Hematopoietic multipotent progenitor cell treated with erythropoietin and hydrocortisone succinate and interleukin-3 and kit ligand, for 15 days (in vitro differentiated cells): ENCODE results near the gene ME2.
"Not testable (repeated sequence)": the region's sequence is repeated elsewhere in the genome, so short reads cannot be mapped to it uniquely, and the experiment has no call there.

Experiments
- DNase-seq: peaks from one replicate; pipeline ENCODE4 v3.0.0-alpha.2; 2015; ENCODE audit warnings: low spot score

Gene ME2

DNA sequence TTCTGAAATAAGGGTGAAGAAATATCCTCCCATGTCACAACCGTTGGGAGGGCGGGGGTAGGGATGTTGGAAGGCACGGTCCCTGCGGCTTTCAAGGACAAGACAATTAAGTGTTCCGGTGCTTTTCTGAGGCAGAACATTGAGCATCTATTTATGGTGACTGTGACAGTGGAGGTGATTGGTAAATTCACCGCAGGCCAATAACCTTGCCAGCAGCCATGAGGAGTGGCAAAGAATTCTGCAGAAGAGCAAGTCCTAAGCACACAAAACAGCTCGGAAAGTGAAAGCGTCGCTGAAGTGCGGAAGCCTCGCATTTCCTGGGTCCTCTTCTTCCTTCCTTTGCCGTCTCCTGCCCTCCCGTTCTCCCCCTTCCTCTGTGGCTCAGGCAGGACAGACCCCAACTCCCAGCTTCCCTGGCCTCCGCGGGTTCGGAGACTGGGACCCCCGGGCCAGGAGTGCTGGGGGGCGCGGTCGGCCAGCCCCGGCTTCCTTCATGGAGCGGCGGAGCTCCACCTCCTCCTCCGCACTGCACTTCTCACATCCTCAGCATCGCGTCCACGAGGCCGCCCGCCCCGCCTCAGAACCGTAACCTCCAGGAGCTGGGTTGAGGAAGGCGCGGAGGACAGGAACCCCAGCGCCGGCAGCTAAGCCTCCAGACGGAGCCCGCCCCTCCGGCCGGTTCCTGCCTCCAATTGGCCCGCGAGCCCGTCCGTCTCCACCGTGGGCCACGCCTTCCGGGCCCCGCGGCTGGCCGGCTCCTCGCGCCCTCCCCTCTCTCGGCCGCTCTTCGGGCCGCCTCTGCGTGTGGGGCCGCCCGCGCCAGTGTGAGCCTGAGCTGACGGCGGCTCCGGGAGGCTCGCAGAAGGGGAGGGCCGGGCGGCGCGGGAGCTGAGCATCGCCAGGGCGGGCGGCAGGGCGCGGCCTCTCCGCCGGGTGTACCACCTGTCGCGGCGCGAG is at the start of gene ME2:
TSS of gene ME2 (plus strand) at position 774 of the 957 bp plus-strand sequence. CDS start 16,703 bp downstream, outside the sequence.
- DNase-seq, result peak; percentile 89

DNA sequence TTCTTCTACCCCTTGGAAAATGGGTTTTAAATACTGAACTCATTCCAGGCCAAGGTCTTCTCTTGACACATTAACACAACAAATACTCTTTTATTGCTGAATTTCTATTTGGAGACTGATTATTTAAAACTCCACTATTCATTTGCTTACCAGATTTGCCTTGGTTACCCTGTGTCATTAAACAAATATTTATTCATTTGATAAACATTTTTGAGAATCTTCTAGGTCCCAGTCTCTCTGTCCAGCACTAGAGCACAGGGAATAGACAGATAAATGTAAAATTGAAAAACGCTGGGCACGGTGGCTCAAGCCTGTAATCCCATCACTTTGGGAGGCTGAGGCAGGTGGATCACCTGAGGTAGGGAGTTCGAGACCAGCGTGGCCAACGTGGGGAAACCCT is 49.3 kb upstream of the ME2 start:
- DNase-seq, result no peak

DNA sequence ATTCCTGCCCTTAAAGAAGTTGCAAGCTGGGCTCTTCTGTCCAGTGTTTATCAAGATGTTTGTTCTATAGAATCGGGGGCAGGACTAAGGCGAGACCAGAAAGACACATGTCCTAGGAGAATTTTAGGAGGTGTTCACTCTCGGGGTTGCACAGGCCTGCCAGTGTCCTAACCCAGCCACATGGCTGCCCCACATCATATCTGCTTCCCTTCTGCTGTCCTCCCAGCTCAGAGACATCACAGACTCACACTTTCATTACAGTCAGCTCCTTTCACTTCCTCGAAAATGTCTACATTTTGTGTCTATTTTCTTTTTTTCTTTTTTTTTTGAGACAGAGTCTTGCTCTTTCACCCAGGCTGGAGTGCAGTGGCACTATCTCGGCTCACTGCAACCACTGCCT is 48.4 kb upstream of the ME2 start:
- no peak for DNase-seq

DNA sequence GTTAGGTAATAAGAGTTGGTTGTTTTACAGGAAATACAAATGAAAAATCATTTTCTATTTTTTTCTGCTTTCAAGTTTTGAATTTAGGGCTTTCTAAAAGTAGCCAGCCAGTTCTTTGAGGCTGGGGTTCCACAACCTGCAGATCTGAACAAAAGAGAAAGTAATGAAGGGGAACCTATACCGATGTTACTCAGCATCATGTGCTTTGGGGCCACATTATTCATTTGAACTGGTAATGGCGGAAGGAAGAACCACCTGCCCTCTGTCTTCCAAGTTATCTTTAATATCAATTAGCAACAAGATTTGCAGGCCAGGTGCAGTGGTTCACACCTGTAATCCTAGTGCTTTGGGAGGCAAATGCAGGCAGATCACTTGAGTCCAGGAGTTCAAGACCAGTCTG is 46.2 kb upstream of the ME2 start:
- DNase-seq, result no peak

DNA sequence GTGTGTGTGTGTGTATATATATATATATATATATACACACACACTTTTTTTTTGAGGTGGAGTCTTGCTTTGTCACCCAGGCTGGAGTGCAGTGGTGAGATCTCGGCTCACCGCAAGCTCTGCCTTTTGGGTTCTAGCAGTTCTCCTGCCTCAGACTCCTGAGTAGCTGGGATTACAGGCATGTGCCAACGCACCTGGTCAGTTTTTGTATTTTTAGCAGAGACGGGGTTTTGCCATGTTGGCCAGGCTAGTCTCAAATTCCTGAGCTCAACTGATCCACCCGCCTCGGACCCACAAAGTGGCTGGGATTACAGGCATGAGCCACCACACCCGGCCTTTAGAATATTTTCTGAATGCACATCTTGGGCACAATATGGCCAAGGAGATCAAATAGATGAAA is 45.4 kb upstream of the ME2 start:
- not testable (repeated sequence) for DNase-seq

DNA sequence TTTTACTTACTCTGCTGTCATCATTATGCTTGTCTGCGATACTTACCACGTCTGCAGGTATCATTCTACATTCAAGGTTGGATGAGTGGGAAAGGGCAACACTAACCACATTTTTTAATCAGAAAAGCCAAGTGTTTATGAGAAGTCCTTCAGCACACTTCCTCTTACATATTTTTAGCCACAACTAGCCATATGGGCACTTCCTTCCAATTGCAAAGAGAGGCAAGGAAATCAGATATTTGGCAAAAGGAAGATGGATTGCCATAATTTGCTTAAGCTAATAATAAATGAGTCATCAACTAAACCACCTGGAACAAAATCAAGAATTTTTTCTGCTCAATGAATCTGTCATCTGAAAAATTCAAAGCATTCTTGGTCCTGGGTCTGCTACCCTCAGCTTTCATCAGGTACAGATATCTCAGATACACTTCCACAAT is 42.4 kb upstream of the ME2 start:
- no peak for DNase-seq

DNA sequence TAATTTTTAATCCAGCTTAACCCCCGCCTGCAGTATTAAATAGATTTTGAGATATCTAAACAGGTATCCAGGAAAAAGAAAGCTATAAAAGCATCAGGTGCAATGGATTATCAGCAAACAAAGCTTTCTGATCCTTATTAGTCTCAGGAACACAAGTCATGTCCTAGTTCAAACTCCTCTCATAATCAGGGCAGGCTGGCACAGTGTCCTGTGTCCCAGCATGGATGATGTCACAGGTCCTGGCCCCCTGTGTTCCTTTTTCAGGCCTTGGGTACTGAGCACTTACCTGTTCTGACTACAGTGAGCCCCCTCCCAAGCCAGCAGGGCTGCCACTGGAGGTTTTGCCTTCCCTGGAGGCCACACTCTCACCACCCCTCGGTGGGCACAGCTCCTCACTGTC is 39.6 kb upstream of the ME2 start:
- DNase-seq, result no peak

DNA sequence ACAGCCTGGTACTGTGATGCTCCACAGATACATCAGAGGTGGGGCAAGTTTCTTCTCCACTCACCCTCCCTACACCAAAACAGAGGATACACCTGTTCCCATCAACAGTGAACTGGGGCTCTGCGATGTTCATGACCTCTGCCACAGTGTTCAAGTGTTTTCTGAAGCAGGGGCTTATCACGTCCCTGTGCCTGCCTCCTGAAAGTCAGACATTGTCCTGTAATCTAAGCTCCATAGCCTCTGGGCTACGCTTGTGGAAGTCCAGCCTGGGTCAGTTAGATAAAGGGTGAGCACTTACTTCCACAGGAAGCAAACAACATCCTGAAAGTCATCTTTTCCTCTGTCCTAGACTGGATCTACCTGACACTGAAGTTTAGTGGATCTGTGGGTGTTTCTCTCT is 38.9 kb upstream of the ME2 start:
- no peak for DNase-seq

DNA sequence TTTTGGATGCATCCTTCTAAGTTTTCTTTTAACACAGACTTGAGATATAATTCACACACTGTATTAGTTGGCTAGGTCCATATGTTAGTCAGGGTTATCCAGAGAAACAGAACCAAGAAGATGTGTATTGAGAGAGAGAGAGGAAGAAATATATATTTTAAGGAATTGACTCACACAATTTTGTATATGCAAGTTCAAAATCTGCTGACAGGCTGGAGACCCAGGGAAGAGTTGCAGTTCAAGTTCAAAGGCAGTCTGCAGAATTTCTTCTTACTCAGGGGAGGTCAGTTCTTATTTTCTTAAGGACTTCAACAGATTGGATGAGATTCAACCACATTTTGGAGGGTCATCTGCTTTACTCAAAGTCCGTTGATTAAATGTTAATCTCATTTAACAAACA is 36.1 kb upstream of the ME2 start:
- DNase-seq, result no peak

DNA sequence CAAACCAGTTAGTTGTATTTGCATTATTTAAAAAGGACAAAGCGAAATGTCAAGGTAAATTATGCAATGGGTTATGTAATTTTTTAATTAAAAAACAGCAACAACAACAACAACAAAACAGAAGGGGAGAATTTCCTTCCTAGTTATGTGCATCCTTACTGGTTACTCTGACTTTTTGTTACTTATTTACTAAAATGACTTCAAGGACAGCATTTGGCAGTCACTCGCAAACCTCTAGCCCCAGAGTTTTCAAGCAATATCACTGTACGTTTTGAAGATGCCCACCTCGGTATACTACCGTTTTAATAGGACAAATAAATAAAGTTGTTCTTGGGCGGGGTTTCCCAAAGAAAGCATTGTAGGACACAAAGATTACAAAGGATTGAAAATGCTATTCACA is 34.4 kb upstream of the ME2 start:
- no peak for DNase-seq

DNA sequence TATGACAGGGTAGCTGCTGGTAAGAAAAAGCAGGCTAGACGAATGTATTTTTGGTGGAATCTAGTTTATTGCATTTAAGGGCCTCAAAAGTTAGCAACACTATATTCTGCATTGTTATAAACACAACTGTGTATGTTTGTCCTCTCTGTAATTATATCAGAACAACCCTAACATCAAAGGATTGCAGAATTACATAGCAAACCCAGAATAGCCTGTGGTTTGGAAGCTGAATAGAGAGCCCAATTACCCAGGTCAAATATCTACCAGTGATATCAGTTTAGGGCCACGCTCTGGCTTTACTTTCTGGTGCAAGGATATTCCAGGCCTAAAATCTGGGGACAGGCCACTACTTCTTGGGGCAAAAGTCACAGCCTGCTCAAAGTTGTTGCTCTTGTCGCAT is 34.0 kb upstream of the ME2 start:
- DNase-seq, result no peak

DNA sequence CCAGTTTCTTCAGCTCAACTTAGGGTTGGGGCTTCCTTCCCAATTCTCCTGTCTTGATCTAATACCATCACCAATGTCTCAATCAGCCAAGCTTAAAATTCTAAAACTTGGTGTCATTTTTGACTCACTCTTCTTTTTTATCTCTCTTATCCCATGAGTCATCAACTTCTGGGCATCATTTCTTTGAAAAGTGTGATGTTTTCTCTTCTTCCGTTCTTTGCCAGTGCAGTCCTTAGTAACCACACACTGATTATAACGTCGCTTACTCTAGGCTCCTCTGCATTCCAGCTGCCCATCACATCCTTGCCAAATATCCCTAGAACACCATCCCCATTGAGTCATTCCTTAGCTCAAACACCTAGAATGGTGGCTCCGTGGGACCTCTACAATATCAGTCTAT is 31.7 kb upstream of the ME2 start:
- DNase-seq, result no peak

DNA sequence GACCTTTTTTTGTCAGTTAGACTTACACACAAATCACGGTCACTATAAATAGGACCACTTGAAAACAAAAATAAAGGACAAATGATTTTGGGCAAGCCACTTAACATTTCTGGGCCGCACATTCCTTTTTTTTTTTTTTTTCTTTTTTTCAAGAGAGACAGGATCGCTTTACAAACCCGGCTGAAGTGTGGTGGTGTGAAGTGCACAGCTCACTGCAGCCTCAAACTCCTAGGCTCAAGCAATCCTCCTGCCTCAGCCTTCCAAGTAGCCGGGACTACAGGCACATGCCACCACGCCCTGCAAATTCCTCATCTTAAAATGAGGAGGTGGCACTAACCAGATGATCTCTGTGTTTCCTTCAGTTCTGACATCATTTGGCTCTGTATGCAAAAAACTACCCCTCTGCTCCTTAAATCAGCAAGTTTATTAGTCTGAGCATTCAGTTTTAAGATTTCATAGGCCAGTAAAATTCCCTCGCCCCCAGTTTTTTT is 30.8 kb upstream of the ME2 start:
- no peak for DNase-seq

DNA sequence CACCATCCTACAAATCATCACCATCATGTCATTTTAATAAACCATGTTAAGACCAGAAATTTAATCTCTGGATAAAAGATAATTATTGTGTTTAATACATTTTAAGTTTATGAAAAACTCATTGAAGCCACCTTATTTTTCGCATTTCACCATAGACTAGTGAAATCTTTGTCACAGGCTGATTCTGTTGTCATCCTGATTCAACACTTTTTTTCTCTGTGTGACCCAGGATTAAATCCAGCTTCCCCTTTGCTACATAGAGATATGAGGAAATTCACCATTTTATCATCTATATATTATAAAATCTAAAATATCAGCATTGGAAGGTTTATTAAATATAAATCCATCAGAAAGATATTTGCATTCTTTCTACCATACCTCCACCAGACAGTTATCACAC is 29.9 kb upstream of the ME2 start:
- no peak for DNase-seq

DNA sequence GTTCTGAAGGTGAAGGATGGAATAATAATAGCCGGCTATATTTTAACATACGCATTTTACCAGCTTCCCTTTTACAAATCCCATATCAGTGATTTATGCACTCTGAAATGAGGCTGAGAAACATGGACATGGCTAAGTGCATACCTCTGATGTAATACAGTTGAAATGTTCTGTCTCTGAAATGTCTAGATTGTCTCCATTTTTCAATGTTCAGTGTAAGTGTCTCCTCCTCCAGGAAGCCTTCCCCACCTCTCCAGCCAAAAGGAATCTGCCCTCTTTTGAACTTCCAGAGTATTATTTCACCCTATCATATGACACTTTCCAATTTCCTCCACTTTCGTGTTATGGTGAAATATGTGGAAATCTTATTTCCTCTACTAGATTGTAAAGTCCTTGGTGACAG is 29.5 kb upstream of the ME2 start:
- DNase-seq, result no peak

DNA sequence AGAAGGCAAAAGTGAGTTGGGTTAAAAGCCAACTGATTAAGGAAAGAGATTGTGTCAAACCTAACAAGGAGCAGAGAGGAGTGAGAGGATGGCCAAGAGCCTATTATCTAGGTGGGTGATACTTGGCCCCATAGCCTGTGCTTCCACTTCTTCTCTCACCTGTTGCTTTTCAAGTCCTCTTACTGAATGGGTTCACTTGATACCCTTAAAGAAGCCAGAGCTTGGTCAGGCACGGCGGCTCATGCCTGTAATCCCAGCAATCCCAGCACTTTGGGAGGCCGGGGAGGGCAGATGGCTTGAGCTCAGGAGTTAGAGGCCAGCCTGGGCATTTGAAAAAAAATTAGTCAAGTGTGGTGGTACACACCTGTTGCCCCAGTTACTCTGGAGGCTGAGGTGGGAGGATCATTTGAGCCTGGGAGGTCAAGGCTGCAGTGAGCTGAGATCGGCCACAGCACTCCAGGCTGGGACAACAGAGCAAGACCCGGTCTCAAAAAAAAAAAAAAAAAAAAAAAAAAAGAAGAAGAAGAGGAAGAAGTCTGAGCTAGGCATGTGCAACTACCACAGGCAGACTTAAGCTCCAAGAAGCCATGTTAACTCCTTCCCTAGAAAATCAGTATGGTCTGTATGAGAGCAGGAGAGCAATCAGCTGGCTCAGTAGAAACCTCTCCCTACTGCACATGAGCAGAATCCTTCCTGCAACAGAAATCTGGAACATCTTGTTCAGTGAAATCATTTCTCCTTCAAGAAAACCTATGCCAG is 28.4 kb upstream of the ME2 start:
- no peak for DNase-seq

DNA sequence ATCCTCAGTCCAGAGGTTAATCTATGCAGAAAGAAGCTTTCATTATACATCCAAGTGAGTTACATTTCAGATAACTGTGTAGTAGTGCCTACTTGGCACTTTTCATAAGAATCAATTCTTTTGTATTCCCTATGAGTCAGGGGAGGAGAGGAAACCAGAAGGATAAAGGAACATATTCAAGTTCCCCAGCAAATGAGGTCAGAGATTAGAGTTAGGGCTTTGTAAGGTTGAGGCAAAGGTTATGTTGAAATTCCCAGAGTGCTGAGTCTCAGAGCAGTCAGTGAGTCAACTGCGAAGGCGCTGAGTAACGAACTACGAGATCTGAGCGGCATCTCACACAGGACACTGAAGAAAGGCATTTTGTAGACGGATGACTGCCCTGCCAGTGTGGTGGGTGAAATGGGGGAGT is 25.1 kb upstream of the ME2 start:
- no peak for DNase-seq

DNA sequence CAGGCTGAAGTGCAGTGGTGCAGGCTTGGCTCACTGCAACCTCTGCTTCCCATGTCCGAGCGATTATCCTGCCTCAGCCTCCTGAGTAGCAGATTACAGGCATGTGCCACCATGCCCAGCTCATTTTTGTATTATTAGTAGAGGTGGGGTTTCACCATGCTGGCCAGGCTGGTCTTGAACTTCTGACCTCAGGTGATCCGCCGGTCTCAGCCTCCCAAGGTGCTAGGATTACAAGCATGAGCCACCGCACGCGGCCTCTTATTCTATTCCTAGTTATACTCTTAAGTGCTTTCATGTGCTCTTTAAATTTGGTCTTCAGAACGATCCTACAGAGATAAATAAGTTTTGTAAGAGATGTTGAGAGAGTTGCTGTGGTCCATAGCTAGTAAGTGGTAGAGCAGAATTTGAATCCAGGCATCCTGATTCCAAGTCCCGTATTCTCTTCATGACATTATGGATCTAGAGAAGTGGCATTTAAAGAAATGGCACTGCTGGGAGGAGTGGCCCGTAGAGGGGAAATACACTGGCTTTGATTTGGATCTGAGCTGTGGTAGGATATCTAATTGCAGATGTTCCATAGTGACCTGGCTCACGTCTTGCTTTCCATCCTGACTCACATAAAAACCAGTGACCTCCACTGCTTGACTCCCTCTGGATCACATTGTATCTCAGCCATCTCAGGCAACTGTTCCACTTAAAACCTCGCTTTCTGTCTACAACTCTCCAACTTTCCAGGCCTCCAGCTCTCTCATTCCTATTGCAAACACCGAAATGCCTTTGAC is 22.8 kb upstream of the ME2 start:
- DNase-seq, result no peak

DNA sequence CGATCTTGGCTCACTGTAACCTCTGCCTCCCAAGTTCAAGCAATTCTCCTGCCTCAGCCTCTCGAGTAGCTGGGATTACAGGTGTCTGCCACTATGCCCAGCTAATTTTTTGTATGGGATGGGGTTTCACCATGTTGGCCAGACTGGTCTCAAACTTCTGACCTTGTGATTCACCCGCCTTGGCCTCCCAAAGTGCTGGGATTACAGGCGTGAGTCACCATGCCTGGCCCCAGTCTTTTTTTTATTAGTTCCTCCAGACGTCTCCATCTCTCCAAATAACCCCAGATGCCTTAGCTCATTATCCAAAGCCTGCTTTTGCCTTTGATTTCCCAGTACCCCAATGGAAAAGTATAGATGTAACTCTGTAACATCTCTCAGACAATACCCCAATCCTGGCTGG is 21.8 kb upstream of the ME2 start:
- DNase-seq, result not testable (repeated sequence)

DNA sequence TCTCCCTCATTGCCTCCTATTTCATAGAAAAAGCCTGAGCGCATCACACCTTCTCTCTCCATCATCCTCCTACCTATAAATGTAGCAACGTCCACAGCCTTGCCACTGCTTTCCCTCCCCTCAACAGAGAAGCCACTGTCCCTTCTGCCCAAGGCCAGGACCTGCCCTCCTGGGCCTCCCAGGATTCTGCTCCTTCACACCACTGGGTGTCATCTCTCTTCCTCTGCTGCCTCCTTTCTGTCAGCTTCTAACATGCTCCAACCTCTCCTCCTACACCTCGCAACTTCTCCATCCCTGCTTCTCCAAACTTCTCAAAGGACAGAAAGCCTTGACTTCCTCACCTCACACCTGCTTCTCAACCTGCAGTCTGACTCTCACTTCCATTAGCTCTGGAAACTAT is 21.2 kb upstream of the ME2 start:
- no peak for DNase-seq

DNA sequence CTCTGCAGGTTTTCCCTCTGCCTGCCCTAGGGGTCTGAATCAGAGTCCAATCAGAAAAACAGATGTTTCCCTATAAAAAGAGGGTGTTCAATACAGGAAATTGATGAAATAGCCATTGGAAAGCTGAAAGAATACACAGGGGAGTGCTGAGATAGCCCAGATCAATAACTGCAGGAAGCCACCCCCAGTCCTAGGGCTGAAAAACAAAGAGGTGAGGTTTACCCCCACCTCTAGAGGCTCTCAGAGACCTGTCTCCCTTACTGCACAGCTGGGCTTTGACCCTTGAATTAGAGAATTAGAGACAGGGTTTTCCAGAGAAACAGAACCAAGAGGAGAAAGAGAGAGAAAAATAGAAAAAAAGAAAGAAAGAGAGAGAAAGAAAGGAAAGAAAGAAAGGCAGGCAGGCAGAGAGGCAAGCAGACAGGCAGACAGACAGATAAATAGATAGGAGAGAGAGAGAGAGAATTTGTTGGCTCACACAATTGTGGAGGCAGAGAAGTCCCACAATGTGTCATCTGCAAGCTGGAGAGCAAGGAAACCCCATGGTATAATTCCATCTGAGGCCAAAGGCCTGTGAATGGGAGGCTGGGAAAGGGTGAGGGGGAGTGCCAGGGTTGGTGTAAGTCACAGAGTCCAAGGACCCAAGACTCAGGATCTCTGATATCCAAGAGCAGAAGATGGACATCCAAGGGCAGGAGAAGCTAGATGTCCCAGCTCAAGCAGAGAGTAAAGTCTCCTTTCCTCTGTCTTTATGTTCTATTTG is 18.9 kb upstream of the ME2 start:
- no peak for DNase-seq

DNA sequence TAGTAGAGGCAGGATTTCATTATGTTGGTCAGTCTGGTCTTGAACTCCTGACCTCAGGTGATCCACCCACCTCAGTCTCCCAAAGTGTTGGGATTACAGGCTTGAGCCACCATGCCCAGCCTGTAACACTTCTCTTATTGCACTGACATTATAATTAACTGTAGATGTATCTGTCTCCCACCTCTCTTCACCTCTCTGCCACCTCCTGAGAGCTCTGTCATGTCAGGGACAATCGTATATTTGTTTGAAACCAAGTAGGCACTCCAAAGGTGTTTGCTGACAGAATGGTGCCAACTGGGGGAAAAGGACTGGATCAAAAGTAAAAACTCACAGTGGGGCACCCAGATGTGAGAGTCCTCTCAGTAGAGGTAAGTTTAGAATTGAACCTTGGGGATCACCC is 17.3 kb upstream of the ME2 start:
- DNase-seq, result no peak
